ENCODE measurements around the gene SGMS2. TPM values are rescaled to one million over a fixed set of nuclear protein-coding genes. Genes with fewer than 3 reads are reported as not detected.

Gene SGMS2
- total RNA-seq, 1 donor from 2014 or later = 95.0 TPM

DNA sequence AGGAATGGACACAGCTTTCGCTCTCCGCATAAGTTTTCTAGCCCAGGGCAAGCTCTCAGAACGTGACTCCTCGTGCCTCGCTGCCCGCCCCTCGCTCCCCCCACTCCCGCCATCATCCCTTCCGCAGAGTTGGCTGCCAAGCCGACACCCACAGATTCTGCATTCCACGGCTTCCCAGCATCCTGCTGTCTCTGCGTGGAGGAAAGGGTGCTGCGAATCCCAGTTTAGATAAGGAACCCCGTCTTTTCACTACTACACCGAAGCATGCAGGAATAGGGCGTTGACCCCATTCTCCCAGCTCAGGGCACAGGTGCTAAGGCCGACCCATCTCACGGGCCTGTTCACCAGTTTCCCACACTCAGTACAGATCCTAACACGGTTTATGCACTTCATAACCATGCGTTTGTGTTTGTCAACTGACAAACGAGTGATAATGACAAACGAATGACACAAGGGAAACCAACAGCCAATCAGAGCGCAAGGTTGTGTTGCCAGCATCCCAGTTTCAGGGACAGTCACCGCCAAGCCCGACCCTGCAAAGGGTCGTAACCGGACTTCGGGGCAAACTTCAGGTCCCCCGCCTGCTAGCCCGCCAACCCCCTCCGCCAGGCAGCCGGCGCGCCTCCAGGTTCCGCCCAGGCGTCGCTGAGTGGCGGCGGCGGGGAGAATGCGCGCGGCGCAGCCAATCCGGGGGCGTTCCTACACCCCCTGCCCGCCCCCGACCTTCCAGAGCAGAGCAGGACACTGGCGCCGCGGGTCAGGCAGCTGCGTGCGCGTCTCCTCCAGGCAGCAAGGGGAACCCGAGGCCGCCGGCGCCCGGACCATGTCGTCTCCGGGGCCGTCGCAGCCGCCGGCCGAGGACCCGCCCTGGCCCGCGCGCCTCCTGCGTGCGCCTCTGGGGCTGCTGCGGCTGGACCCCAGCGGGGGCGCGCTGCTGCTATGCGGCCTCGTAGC, 106.4 kb downstream of the SGMS2 start, which contains the start of gene CYP2U1:
CYP2U1 (plus strand) TSS at position 729 of the 954 bp plus-strand sequence; CDS start at position 824, 95 bp downstream.
- H3K4me3 ChIP-seq (ENCODE audit: low read depth, low read length) = peak within 1 kb of the TSS; percentile 45
- no peaks in the 10 kb centered on the region for H3K27me3 ChIP-seq (ENCODE audit: control insufficient read depth, insufficient read depth, low read length)
- TF ChIP-seq, protein P1, sequence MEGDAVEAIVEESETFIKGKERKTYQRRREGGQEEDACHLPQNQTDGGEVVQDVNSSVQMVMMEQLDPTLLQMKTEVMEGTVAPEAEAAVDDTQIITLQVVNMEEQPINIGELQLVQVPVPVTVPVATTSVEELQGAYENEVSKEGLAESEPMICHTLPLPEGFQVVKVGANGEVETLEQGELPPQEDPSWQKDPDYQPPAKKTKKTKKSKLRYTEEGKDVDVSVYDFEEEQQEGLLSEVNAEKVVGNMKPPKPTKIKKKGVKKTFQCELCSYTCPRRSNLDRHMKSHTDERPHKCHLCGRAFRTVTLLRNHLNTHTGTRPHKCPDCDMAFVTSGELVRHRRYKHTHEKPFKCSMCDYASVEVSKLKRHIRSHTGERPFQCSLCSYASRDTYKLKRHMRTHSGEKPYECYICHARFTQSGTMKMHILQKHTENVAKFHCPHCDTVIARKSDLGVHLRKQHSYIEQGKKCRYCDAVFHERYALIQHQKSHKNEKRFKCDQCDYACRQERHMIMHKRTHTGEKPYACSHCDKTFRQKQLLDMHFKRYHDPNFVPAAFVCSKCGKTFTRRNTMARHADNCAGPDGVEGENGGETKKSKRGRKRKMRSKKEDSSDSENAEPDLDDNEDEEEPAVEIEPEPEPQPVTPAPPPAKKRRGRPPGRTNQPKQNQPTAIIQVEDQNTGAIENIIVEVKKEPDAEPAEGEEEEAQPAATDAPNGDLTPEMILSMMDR (IDR thresholded peaks at IDR 0.05; ENCODE audit: insufficient read depth, low read length, severe bottlenecking) = no peak
- H3K36me3 ChIP-seq (ENCODE audit: control insufficient read depth, insufficient read depth, low read length) = no peaks in the 10 kb centered on the region
- FAIRE-seq (no peak), DNase-seq (ENCODE audit: low read depth) (peak; percentile 41)

GRCh38 chr4:107931775-107932321, 107.1 kb downstream of the SGMS2 start:
- Histone ChIP-seq H3K36me3 (ENCODE audit: control insufficient read depth, insufficient read depth, low read length) (no peaks in the 10 kb centered on the region), H3K4me3 (ENCODE audit: low read depth, low read length) (peak overlapping the region; percentile 45), H3K27me3 (ENCODE audit: control insufficient read depth, insufficient read depth, low read length) (no peaks in the 10 kb centered on the region)
- TF ChIP-seq, protein P1 (IDR thresholded peaks at IDR 0.05; ENCODE audit: insufficient read depth, low read length, severe bottlenecking) = peak; percentile 1
- no peak for FAIRE-seq
- no peak for DNase-seq (ENCODE audit: low read depth)

- Histone ChIP-seq H3K27me3 (ENCODE audit: control insufficient read depth, insufficient read depth, low read length) (no peaks in the 10 kb centered on the region), H3K36me3 (ENCODE audit: control insufficient read depth, insufficient read depth, low read length) (no peaks in the 10 kb centered on the region), H3K4me3 (ENCODE audit: low read depth, low read length) (no peak overlapping the region)
- DNase-seq (ENCODE audit: low read depth) (no peak), FAIRE-seq (no peak)
- TF ChIP-seq, protein P1 (IDR thresholded peaks at IDR 0.05; ENCODE audit: insufficient read depth, low read length, severe bottlenecking) = no peak
Observed at GRCh38 chr4:107935246-107935645, 110.5 kb downstream of the SGMS2 start.

- Histone ChIP-seq H3K27me3 (ENCODE audit: control insufficient read depth, insufficient read depth, low read length) (no peaks in the 10 kb centered on the region), H3K36me3 (ENCODE audit: control insufficient read depth, insufficient read depth, low read length) (no peaks in the 10 kb centered on the region), H3K4me3 (ENCODE audit: low read depth, low read length) (no peak overlapping the region)
- TF ChIP-seq, protein P1 (IDR thresholded peaks at IDR 0.05; ENCODE audit: insufficient read depth, low read length, severe bottlenecking) = no peak
- DNase-seq (ENCODE audit: low read depth) (no peak), FAIRE-seq (no peak)
Observed at GRCh38 chr4:107937040-107937439, 112.3 kb downstream of the SGMS2 start.

GRCh38 chr4:107939307-107939706, 114.6 kb downstream of the SGMS2 start:
- H3K4me3 ChIP-seq (ENCODE audit: low read depth, low read length) = no peak overlapping the region
- H3K27me3 ChIP-seq (ENCODE audit: control insufficient read depth, insufficient read depth, low read length) = no peaks in the 10 kb centered on the region
- TF ChIP-seq, protein P1 (IDR thresholded peaks at IDR 0.05; ENCODE audit: insufficient read depth, low read length, severe bottlenecking) = no peak
- H3K36me3 ChIP-seq (ENCODE audit: control insufficient read depth, insufficient read depth, low read length) = no peaks in the 10 kb centered on the region
- FAIRE-seq (no peak), DNase-seq (ENCODE audit: low read depth) (peak; percentile 17)

All from bronchial epithelial cell (primary cell).